Hepatocyte (in vitro differentiated cells): ENCODE data around the gene CPZ. TPM values are rescaled to one million over a fixed set of nuclear protein-coding genes. Genes with fewer than 3 reads are reported as not detected.

Experiments
- DNase-seq: peaks from one replicate; pipeline ENCODE4 v3.0.0-alpha.2; 2016; ENCODE audit warnings: low spot score
- H2AFZ ChIP-seq: fragments of 200-600 bp; sonication (generic); 2 replicates; pipeline ENCODE4 v1.6.0; 2016; ENCODE audit warnings: antibody characterized with exemption, mild to moderate bottlenecking
- H3K27ac ChIP-seq: fragments of 200-600 bp; sonication (generic); 2 replicates; pipeline ENCODE4 v1.5.1; 2016; ENCODE audit warnings: mild to moderate bottlenecking
- H3K27me3 ChIP-seq: fragments of 200-600 bp; sonication (generic); 2 replicates; pipeline ENCODE4 v1.6.1; 2016
- H3K36me3 ChIP-seq: fragments of 200-600 bp; sonication (generic); replicated peaks from 2 replicates; pipeline ENCODE4 v1.5.1; 2016; ENCODE audit warnings: low read depth; ENCODE audit not compliant: insufficient read depth
- H3K4me1 ChIP-seq: fragments of 200-600 bp; sonication (generic); 2 replicates; pipeline ENCODE4 v1.5.1; 2016; ENCODE audit warnings: mild to moderate bottlenecking, moderate library complexity; ENCODE audit not compliant: insufficient read depth
- H3K4me2 ChIP-seq: fragments of 200-600 bp; sonication (generic); 2 replicates; pipeline ENCODE4 v1.6.0; 2016
- H3K4me3 ChIP-seq: fragments of 200-600 bp; sonication (generic); 2 replicates; pipeline ENCODE4 v1.5.1; 2016; ENCODE audit warnings: mild to moderate bottlenecking
- H3K79me2 ChIP-seq: fragments of 200-600 bp; sonication (generic); 2 replicates; pipeline ENCODE4 v1.6.0; 2017; ENCODE audit warnings: mild to moderate bottlenecking
- H3K9me2 ChIP-seq: fragments of 200-600 bp; sonication (generic); replicated peaks from 2 replicates; pipeline ENCODE4 v1.6.0; 2017; ENCODE audit warnings: mild to moderate bottlenecking; ENCODE audit not compliant: insufficient read depth
- H3K9me3 ChIP-seq: fragments of 200-600 bp; sonication (generic); 2 replicates; pipeline ENCODE4 v1.5.1; 2016; ENCODE audit warnings: low read depth, mild to moderate bottlenecking
- H4K20me1 ChIP-seq: fragments of 200-600 bp; sonication (generic); 2 replicates; pipeline ENCODE4 v1.6.0; 2016; ENCODE audit warnings: mild to moderate bottlenecking; ENCODE audit not compliant: insufficient read depth, poor library complexity, severe bottlenecking
- CTCF ChIP-seq: fragments of 200-600 bp; sonication (generic); IDR thresholded peaks from 2 replicates; pipeline ENCODE4 v1.5.1; 2016; ENCODE audit warnings: antibody characterized with exemption, mild to moderate bottlenecking; ENCODE audit not compliant: poor library complexity
- EZH2 ChIP-seq: fragments of 200-600 bp; sonication (generic); IDR thresholded peaks from 2 replicates; pipeline ENCODE4 v1.6.1; 2016; ENCODE audit warnings: antibody characterized with exemption, mild to moderate bottlenecking, borderline replicate concordance
- EZH2phosphoT487 ChIP-seq: fragments of 200-600 bp; sonication (generic); IDR thresholded peaks from one replicate; pipeline ENCODE4 v1.6.1; 2018; ENCODE audit warnings: antibody characterized with exemption, mild to moderate bottlenecking, low read depth, moderate library complexity; ENCODE audit not compliant: unreplicated experiment, severe bottlenecking
- WGBS: methylation state at CpG from one replicate; pipeline ENCODE4 v1.1.6; 2016; ENCODE audit warnings: low lambda C conversion rate; ENCODE audit errors: missing lambda C conversion rate; 5-methylcytosine and 5-hydroxymethylcytosine counted together
- polyA plus RNA-seq: library from polyadenylated mRNA; unstranded; fragments of >200 nt; fragmentation: Nextera tagmentation; extraction: Ambion mirVana; gene quantifications from 2 replicates; pipeline ENCODE4 v1.2.1, GENCODE V29; 2016
- total RNA-seq: library from RNA; depleted of rRNA; stranded (reverse); fragments of >200 nt; gene quantifications from 2 replicates; pipeline ENCODE4 v1.2.3, GENCODE V29; 2014

CPZ gene
- total and polyA plus RNA-seq, 2 experiments from 2014 or later, result 34.8 to 113 TPM

- TF ChIP-seq EZH2phosphoT487 (no peak), EZH2 (no peak), CTCF (no peak)
- Histone ChIP-seq H3K27ac (no peak overlapping the region), H3K4me1 (no peaks in the 10 kb centered on the region), H2AFZ (no peak overlapping the region), H3K79me2 (no peaks in the 10 kb centered on the region), H3K36me3 (no peaks in the 10 kb centered on the region), H3K9me2 (no peaks in the 10 kb centered on the region), H4K20me1 (no peaks in the 10 kb centered on the region), H3K27me3 (no peaks in the 10 kb centered on the region), H3K4me2 (no peak overlapping the region), H3K9me3 (no peaks in the 10 kb centered on the region), H3K4me3 (no peak overlapping the region)
- no peak for DNase-seq
- 78% methylated on average over 26 of the region's 26 CpGs for WGBS
Observed at GRCh38 chr4:8615921-8616787, 23.6 kb downstream of the CPZ start.

- no peaks in the 10 kb centered on the region for H3K27me3 ChIP-seq
- H3K9me2 ChIP-seq, result no peaks in the 10 kb centered on the region
- H3K4me2 ChIP-seq, result no peak overlapping the region
- no peaks in the 10 kb centered on the region for H3K36me3 ChIP-seq
- no peak overlapping the region for H3K4me3 ChIP-seq
- no peak overlapping the region for H3K27ac ChIP-seq
- H2AFZ ChIP-seq, result no peak overlapping the region
- no peaks in the 10 kb centered on the region for H4K20me1 ChIP-seq
- DNase-seq, result no peak
- no peaks in the 10 kb centered on the region for H3K9me3 ChIP-seq
- no peaks in the 10 kb centered on the region for H3K79me2 ChIP-seq
- no peaks in the 10 kb centered on the region for H3K4me1 ChIP-seq
- TF ChIP-seq EZH2phosphoT487 (no peak), CTCF (no peak)
- WGBS, result 91% methylated on average over 16 of the region's 16 CpGs
Observed at GRCh38 chr4:8616831-8617230, 24.3 kb downstream of the CPZ start.

- Histone ChIP-seq H3K9me3 (no peaks in the 10 kb centered on the region), H3K4me1 (no peaks in the 10 kb centered on the region), H3K4me2 (no peak overlapping the region), H3K4me3 (no peak overlapping the region), H3K9me2 (no peaks in the 10 kb centered on the region), H3K27ac (no peak overlapping the region), H4K20me1 (no peaks in the 10 kb centered on the region), H2AFZ (no peak overlapping the region), H3K36me3 (no peaks in the 10 kb centered on the region), H3K79me2 (no peaks in the 10 kb centered on the region), H3K27me3 (no peaks in the 10 kb centered on the region)
- WGBS, result 78% methylated on average over 21 of the region's 21 CpGs
- DNase-seq, result no peak
- no peak for TF ChIP-seq CTCF
- no peak for TF ChIP-seq EZH2
- TF ChIP-seq EZH2phosphoT487, result no peak
Observed at GRCh38 chr4:8617486-8618040, 25.0 kb downstream of the CPZ start.
